ENCODE measurements around the gene TENM3.

The TENM3 gene

GRCh38 chr4:182415116-182415515 is 171.9 kb downstream of the TENM3 start:
- TF ChIP-seq MYC (IDR thresholded peaks at IDR 0.05; ENCODE audit: low read depth, low read length) (no peak), POLR2A (IDR thresholded peaks at IDR 0.05; ENCODE audit: extremely low read depth, insufficient read length) (no peak), CTCF (IDR thresholded peaks at IDR 0.05; ENCODE audit: low read depth, low read length) (no peak), MAX (IDR thresholded peaks at IDR 0.05; ENCODE audit: low read depth, low read length) (no peak)
- DNase-seq (ENCODE audit: low read depth), result no peak
- H3K4me3 ChIP-seq (ENCODE audit: low read depth, low read length), result no peak overlapping the region

- DNase-seq (ENCODE audit: low read depth), result no peak
- no peak for TF ChIP-seq MAX (IDR thresholded peaks at IDR 0.05; ENCODE audit: low read depth, low read length)
- no peak for TF ChIP-seq CTCF (IDR thresholded peaks at IDR 0.05; ENCODE audit: low read depth, low read length)
- TF ChIP-seq MYC (IDR thresholded peaks at IDR 0.05; ENCODE audit: low read depth, low read length), result no peak
- TF ChIP-seq POLR2A (IDR thresholded peaks at IDR 0.05; ENCODE audit: extremely low read depth, insufficient read length), result no peak
- no peak overlapping the region for H3K4me3 ChIP-seq (ENCODE audit: low read depth, low read length)
Measured at GRCh38 chr4:182416067-182416466, 172.9 kb downstream of the TENM3 start.

- DNase-seq (ENCODE audit: low read depth), result no peak
- TF ChIP-seq CTCF (IDR thresholded peaks at IDR 0.05; ENCODE audit: low read depth, low read length), result no peak
- no peak for TF ChIP-seq MYC (IDR thresholded peaks at IDR 0.05; ENCODE audit: low read depth, low read length)
- no peak for TF ChIP-seq MAX (IDR thresholded peaks at IDR 0.05; ENCODE audit: low read depth, low read length)
- no peak for TF ChIP-seq POLR2A (IDR thresholded peaks at IDR 0.05; ENCODE audit: extremely low read depth, insufficient read length)
- no peak overlapping the region for H3K4me3 ChIP-seq (ENCODE audit: low read depth, low read length)
Measured at GRCh38 chr4:182418054-182418734, 175.0 kb downstream of the TENM3 start.

GRCh38 chr4:182420189-182420588 is 177.0 kb downstream of the TENM3 start:
- no peak for DNase-seq (ENCODE audit: low read depth)
- H3K4me3 ChIP-seq (ENCODE audit: low read depth, low read length), result no peak overlapping the region
- TF ChIP-seq MYC (IDR thresholded peaks at IDR 0.05; ENCODE audit: low read depth, low read length), result no peak
- no peak for TF ChIP-seq POLR2A (IDR thresholded peaks at IDR 0.05; ENCODE audit: extremely low read depth, insufficient read length)
- TF ChIP-seq CTCF (IDR thresholded peaks at IDR 0.05; ENCODE audit: low read depth, low read length), result no peak
- no peak for TF ChIP-seq MAX (IDR thresholded peaks at IDR 0.05; ENCODE audit: low read depth, low read length)

- no peak overlapping the region for H3K4me3 ChIP-seq (ENCODE audit: low read depth, low read length)
- DNase-seq (ENCODE audit: low read depth), result no peak
- TF ChIP-seq MYC (IDR thresholded peaks at IDR 0.05; ENCODE audit: low read depth, low read length) (no peak), MAX (IDR thresholded peaks at IDR 0.05; ENCODE audit: low read depth, low read length) (no peak), CTCF (IDR thresholded peaks at IDR 0.05; ENCODE audit: low read depth, low read length) (no peak), POLR2A (IDR thresholded peaks at IDR 0.05; ENCODE audit: extremely low read depth, insufficient read length) (no peak)
Measured at GRCh38 chr4:182421753-182422152, 178.6 kb downstream of the TENM3 start.
